Keratinocyte (primary cell): ENCODE data around the gene MIS18BP1. TPM values are rescaled to one million over a fixed set of nuclear protein-coding genes. Genes with fewer than 3 reads are reported as not detected.

Experiments
- DNase-seq: peaks from one replicate; pipeline ENCODE4 v3.0.0-alpha.2; 2011; ENCODE audit warnings: low read depth, missing footprints, low spot score
- FAIRE-seq: peaks from 2 replicates; lab custom pipeline; 2011; peaks lifted over from hg19 to GRCh38; lab: Jason Lieb, UNC
- H2AFZ ChIP-seq: 2 replicates; pipeline ENCODE4 v1.6.0; 2012; ENCODE audit warnings: low read length, control low read depth, inconsistent platforms; ENCODE audit not compliant: control insufficient read depth
- H3K27ac ChIP-seq: 2 replicates; pipeline ENCODE4 v1.5.1; 2011; ENCODE audit warnings: low read length; ENCODE audit not compliant: control insufficient read depth, insufficient read depth
- H3K27me3 ChIP-seq: 3 replicates; pipeline ENCODE4 v1.6.0; 2011; ENCODE audit warnings: low read length; ENCODE audit not compliant: control insufficient read depth, insufficient read depth; ENCODE audit errors: extremely low read depth
- H3K36me3 ChIP-seq, 2 experiments: 2 replicates in 1 of 2; 3 replicates in 1 of 2; pipeline ENCODE4 v1.5.1; 2011; ENCODE audit warnings: low read length in 2 of 2, mild to moderate bottlenecking in 1 of 2; ENCODE audit not compliant: control insufficient read depth in 2 of 2, insufficient read depth in 2 of 2; ENCODE audit errors: extremely low read depth in 1 of 2
- H3K4me1 ChIP-seq: 3 replicates; pipeline ENCODE4 v1.5.1; 2011; ENCODE audit warnings: low read length; ENCODE audit not compliant: control insufficient read depth, insufficient read depth; ENCODE audit errors: extremely low read depth
- H3K4me2 ChIP-seq: 3 replicates; pipeline ENCODE4 v1.6.0; 2011; ENCODE audit warnings: low read depth, low read length; ENCODE audit not compliant: control insufficient read depth, insufficient read depth; ENCODE audit errors: extremely low read depth
- H3K4me3 ChIP-seq, 3 experiments: fragments of 200-600 bp in 1 of 3; sonication (generic) in 1 of 3; 2 replicates in 2 of 3; 3 replicates in 1 of 3; pipeline ENCODE4 v1.5.1; 2011 to 2016; ENCODE audit warnings: low read length in 3 of 3, mild to moderate bottlenecking in 3 of 3, control low read depth in 2 of 3, inconsistent platforms in 1 of 3, low read depth in 1 of 3, mixed read lengths in 1 of 3, mixed run types in 1 of 3, moderate library complexity in 1 of 3; ENCODE audit not compliant: control insufficient read depth in 2 of 3, insufficient read depth in 2 of 3; ENCODE audit errors: extremely low read depth in 1 of 3
- H3K79me2 ChIP-seq: 2 replicates; pipeline ENCODE4 v1.6.0; 2012; ENCODE audit warnings: low read length; ENCODE audit not compliant: control insufficient read depth, insufficient read depth
- H3K9ac ChIP-seq: 3 replicates; pipeline ENCODE4 v1.6.0; 2011; ENCODE audit warnings: low read length; ENCODE audit not compliant: control insufficient read depth, insufficient read depth; ENCODE audit errors: extremely low read depth
- H3K9me1 ChIP-seq: 3 replicates; pipeline ENCODE4 v1.6.0; 2011; ENCODE audit warnings: low read length; ENCODE audit not compliant: control insufficient read depth, insufficient read depth; ENCODE audit errors: extremely low read depth
- H3K9me3 ChIP-seq: 2 replicates; pipeline ENCODE4 v1.5.1; 2012; ENCODE audit warnings: low read depth, low read length; ENCODE audit not compliant: control insufficient read depth
- H4K20me1 ChIP-seq: 3 replicates; pipeline ENCODE4 v1.6.0; 2011; ENCODE audit warnings: low read length; ENCODE audit not compliant: control insufficient read depth, insufficient read depth; ENCODE audit errors: extremely low read depth
- EZH2 ChIP-seq: IDR thresholded peaks from one replicate; pipeline ENCODE4 v1.6.1; 2012; ENCODE audit warnings: inconsistent platforms, mild to moderate bottlenecking, low read length, moderate library complexity
- dilution Hi-C: fragments of 300-500 bp; cut with MboI; formaldehyde crosslinking; loops from one replicate; pipeline ENCODE4 v1.7.0; 2020; ENCODE audit warnings: low sequenced_read_pairs; ENCODE audit not compliant: extremely low pct_ligation_motif_present
- polyA plus RNA-seq, 5 experiments: library from polyadenylated mRNA; depleted of rRNA in 3 of 5; stranded (reverse) in 3 of 5; stranded (forward) in 1 of 5; unstranded in 1 of 5; fragments of >200 nt; gene quantifications; 1 replicate in 1 of 5; 2 replicates in 3 of 5; 3 replicates in 1 of 5; pipeline versions ENCODE4 v1.2.1 to v1.2.3, GENCODE V29; 2011 to 2012; ENCODE audit warnings: missing spikeins in 2 of 5, low read depth in 1 of 5, low replicate concordance in 1 of 5
- TF ChIP-seq, protein P1 (sequence below), 3 experiments: IDR thresholded peaks in 1 of 3; conservative IDR thresholded peaks in 1 of 3; optimal IDR thresholded peaks in 1 of 3; 2 replicates in 2 of 3; 3 replicates in 1 of 3; pipeline versions ENCODE3 to v1.5.1; 2011; ENCODE audit warnings: low read length in 3 of 3, mild to moderate bottlenecking in 3 of 3, moderate library complexity in 2 of 3, control low read depth in 1 of 3, inconsistent platforms in 1 of 3; ENCODE audit not compliant: insufficient read depth in 2 of 3; ENCODE audit errors: extremely low read depth in 1 of 3

MIS18BP1 gene
- polyA plus RNA-seq, 1 donor (not counting 4 experiments of a cell fraction or from before 2014, with no cell fraction given), result 20.2 TPM

DNA sequence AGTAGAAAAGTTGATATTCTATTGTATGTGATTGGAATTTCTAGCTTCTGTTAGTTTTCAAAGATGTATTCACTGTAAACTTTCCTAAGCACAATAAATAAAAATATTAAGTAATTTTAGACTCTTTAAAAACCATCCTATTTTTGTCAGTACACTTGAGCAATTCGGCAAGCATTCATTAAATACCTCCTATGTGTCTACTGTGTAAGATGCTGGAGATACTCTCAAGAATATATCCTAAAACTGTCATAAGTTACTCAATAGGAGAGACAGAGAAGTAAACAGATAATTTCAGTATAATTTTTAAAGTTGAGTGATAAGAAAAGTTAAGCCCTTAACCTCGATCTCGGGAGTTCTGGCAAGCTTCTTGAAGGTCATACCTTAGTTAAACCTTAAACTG lies 71.2 kb downstream of the MIS18BP1 start:
- Histone ChIP-seq H3K4me1 (peaks cover 13% of the 10 kb centered on the region), H2AFZ (no peak overlapping the region), H3K79me2 (no peaks in the 10 kb centered on the region), H3K27me3 (no peaks in the 10 kb centered on the region), H3K4me2 (no peak overlapping the region), H4K20me1 (no peaks in the 10 kb centered on the region), H3K9ac (no peak overlapping the region), H3K9me1 (no peaks in the 10 kb centered on the region), H3K27ac (no peak overlapping the region), H3K4me3 (no peak overlapping the region), H3K9me3 (no peaks in the 10 kb centered on the region), H3K36me3 (no peaks in the 10 kb centered on the region)
- DNase-seq (no peak), FAIRE-seq (no peak)
- dilution Hi-C loops, result no loop called here
- TF ChIP-seq EZH2, result no peak
- TF ChIP-seq, protein P1, sequence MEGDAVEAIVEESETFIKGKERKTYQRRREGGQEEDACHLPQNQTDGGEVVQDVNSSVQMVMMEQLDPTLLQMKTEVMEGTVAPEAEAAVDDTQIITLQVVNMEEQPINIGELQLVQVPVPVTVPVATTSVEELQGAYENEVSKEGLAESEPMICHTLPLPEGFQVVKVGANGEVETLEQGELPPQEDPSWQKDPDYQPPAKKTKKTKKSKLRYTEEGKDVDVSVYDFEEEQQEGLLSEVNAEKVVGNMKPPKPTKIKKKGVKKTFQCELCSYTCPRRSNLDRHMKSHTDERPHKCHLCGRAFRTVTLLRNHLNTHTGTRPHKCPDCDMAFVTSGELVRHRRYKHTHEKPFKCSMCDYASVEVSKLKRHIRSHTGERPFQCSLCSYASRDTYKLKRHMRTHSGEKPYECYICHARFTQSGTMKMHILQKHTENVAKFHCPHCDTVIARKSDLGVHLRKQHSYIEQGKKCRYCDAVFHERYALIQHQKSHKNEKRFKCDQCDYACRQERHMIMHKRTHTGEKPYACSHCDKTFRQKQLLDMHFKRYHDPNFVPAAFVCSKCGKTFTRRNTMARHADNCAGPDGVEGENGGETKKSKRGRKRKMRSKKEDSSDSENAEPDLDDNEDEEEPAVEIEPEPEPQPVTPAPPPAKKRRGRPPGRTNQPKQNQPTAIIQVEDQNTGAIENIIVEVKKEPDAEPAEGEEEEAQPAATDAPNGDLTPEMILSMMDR (optimal IDR thresholded peaks at IDR 0.05 in 1 of 3, IDR thresholded peaks at IDR 0.05 in 1 of 3, conservative IDR thresholded peaks at IDR 0.05 in 1 of 3; ENCODE audit: extremely low read depth in 1 of 3, insufficient read depth in 2 of 3, low read length in 3 of 3), result no peak

DNA sequence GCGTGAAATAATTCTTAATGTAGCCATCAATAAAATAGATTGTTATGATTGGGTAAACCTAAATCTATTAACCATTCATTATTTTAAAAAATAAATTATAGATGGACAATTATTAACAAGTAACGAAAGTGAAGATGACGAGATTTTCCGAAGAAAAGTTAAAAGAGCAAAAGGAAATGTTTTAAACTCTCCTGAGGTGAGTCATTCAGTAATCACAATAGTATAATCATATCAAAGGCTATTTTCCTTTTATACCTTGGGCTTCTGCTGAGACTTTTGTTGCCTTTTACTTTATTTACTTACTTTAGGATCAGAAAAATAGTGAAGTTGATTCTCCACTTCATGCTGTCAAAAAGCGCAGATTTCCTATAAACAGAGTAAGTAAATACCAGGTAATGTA lies 71.7 kb downstream of the MIS18BP1 start:
- DNase-seq (no peak), FAIRE-seq (no peak)
- Histone ChIP-seq H3K79me2 (no peaks in the 10 kb centered on the region), H3K4me2 (no peak overlapping the region), H3K4me3 (no peak overlapping the region), H2AFZ (no peak overlapping the region), H3K9ac (no peak overlapping the region), H3K4me1 (peaks cover 15% of the 10 kb centered on the region), H3K36me3 (no peaks in the 10 kb centered on the region), H4K20me1 (no peaks in the 10 kb centered on the region), H3K9me1 (no peaks in the 10 kb centered on the region), H3K27ac (no peak overlapping the region), H3K9me3 (no peaks in the 10 kb centered on the region), H3K27me3 (no peaks in the 10 kb centered on the region)
- TF ChIP-seq, protein P1 (optimal IDR thresholded peaks at IDR 0.05 in 1 of 3, IDR thresholded peaks at IDR 0.05 in 1 of 3, conservative IDR thresholded peaks at IDR 0.05 in 1 of 3; ENCODE audit: extremely low read depth in 1 of 3, insufficient read depth in 2 of 3, low read length in 3 of 3), result no peak
- no peak for TF ChIP-seq EZH2
- dilution Hi-C loops, result no loop called here
